Activated T-helper 17 cell treated with anti-CD3 and anti-CD28 coated beads, Interleukin-2, amount 50 U/mL, for 72 hours (primary cell): Measurements from ENCODE around the gene ERICH6B. TPM values are rescaled to one million over a fixed set of nuclear protein-coding genes. Genes with fewer than 3 reads are reported as not detected.
A peak's percentile ranks its signal among the peaks of the same experiment; 100 is the strongest.

ENCODE experiments used
- ATAC-seq: fragments of 150-1000 bp; cut with Tn5 transposase; replicated peaks from 2 replicates; pipeline ENCODE4 v1.10.0; 2021; ENCODE audit warnings: mild to moderate bottlenecking, moderate library complexity
- H3K27ac Mint-ChIP-seq: one replicate; pipeline ENCODE4 v1.8.0; 2022; ENCODE audit warnings: mixed read lengths
- H3K27me3 Mint-ChIP-seq: one replicate; pipeline ENCODE4 v1.8.0; 2022; ENCODE audit warnings: mixed read lengths
- H3K36me3 Mint-ChIP-seq: one replicate; pipeline ENCODE4 v1.8.0; 2022; ENCODE audit warnings: low read depth, mild to moderate bottlenecking, mixed read lengths
- H3K4me1 Mint-ChIP-seq: one replicate; pipeline ENCODE4 v1.8.0; 2022; ENCODE audit warnings: mixed read lengths
- H3K4me3 Mint-ChIP-seq: one replicate; pipeline ENCODE4 v1.8.0; 2022; ENCODE audit warnings: mild to moderate bottlenecking, mixed read lengths
- H3K9me3 Mint-ChIP-seq: one replicate; pipeline ENCODE4 v1.8.0; 2022; ENCODE audit warnings: mixed read lengths
- total RNA-seq, 2 donors: library from RNA; stranded (reverse); gene quantifications; one replicate each; pipeline ENCODE4 v1.2.3, GENCODE V29; 2022

ERICH6B gene
- total RNA-seq, 2 donors from 2014 or later = not detected

DNA sequence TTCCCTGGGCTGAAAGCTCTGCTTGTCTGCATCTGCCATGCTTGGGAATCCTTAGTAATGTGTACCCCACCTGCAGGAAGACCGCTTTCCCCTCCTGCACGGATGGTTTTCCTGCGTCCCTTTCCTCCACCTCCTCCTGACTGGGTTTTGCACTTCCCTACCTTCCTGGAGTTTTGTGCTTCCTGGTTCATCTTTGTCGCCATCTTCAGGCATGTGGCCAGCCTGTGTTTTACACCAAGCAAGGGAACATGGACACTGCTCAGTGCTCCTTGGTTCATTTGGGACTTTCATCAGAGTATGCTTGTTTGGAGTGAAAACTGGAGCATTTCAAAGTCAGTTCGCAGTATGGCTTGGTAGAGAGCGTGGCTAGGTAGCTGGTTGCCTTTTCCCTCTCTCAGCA lies 30.7 kb downstream of the ERICH6B start:
- Mint-ChIP-seq H3K4me3 (no peak overlapping the region), H3K9me3 (no peaks in the 10 kb centered on the region), H3K27ac (no peak overlapping the region), H3K36me3 (no peaks in the 10 kb centered on the region), H3K4me1 (no peaks in the 10 kb centered on the region), H3K27me3 (peaks cover 7% of the 10 kb centered on the region)
- no peak for ATAC-seq

DNA sequence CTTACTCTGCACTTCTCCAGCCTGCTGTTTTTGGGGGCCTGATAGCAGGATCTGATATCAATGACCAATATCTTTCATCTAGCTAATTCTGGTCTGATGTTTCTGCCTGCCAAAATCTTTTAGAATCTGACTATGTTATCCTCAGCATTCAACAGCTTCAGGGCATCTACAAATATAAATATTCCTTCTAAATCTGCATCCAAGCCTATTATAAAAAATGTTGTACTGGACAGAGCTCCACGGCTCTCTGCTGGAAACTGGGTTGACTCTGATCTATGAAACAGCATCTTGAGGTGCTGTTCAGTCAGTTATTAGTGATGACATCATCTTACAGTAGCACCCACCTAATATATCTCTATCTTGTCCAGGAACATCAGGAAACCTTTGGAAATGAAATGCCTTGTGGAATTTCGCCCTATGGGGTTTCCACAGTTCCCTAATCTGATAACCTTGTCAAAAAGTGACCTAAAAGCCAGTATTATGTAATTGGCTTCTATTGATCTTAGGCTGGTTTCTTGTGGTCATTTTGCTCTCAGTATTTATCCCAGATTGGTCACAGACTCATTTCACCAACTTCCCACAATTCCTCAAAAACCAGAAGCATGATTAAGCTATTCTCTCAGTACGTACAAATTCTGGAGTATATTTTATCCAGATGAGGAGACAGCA lies 33.0 kb downstream of the ERICH6B start:
- Mint-ChIP-seq H3K4me1 (no peaks in the 10 kb centered on the region), H3K36me3 (no peaks in the 10 kb centered on the region), H3K27ac (no peak overlapping the region), H3K27me3 (peaks cover 17% of the 10 kb centered on the region), H3K4me3 (no peak overlapping the region), H3K9me3 (no peaks in the 10 kb centered on the region)
- ATAC-seq = no peak

DNA sequence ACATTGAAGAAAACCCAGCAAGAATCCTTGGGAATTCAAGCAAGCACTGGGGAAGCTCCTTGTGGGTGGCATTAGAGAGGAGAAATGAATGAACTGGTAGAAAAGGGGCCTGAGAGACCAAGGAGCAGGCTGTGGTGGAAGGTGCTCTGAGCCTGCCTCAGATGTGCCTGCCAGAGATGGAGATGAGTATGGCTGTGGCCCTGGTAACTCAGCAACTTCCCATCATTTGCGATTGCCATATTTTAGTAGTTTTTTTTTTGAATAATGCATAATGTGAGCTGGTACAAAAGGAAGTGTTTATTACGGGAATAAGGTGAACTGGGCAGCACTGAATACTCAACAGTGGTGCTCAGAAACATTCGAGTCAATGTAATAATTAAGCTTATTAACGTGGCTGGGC lies 39.1 kb downstream of the ERICH6B start:
- no peaks in the 10 kb centered on the region for H3K9me3 Mint-ChIP-seq
- ATAC-seq = no peak
- H3K4me3 Mint-ChIP-seq = no peak overlapping the region
- peaks cover 23% of the 10 kb centered on the region for H3K27me3 Mint-ChIP-seq
- H3K4me1 Mint-ChIP-seq = no peaks in the 10 kb centered on the region
- H3K27ac Mint-ChIP-seq = no peak overlapping the region
- no peaks in the 10 kb centered on the region for H3K36me3 Mint-ChIP-seq

DNA sequence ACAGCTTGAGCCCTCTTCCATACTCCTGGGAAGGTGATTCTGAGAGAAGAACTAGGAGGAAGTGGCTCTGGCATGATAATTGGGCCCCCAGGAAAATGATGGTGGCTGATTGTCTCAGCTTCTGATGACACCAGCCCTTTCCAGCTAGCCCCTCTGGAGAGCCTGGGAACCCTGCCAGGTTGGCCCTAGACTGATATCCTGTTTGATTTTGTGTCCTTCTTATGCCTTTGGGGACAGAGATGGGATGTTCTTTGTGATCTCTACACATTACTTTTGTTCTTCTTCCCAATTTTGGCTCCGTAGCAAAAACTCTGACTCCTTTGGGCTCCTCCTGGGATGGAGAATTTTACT lies 39.7 kb downstream of the ERICH6B start:
- H3K9me3 Mint-ChIP-seq = no peaks in the 10 kb centered on the region
- no peaks in the 10 kb centered on the region for H3K4me1 Mint-ChIP-seq
- no peak for ATAC-seq
- peaks cover 28% of the 10 kb centered on the region for H3K27me3 Mint-ChIP-seq
- H3K36me3 Mint-ChIP-seq = no peaks in the 10 kb centered on the region
- H3K4me3 Mint-ChIP-seq = no peak overlapping the region
- no peak overlapping the region for H3K27ac Mint-ChIP-seq

DNA sequence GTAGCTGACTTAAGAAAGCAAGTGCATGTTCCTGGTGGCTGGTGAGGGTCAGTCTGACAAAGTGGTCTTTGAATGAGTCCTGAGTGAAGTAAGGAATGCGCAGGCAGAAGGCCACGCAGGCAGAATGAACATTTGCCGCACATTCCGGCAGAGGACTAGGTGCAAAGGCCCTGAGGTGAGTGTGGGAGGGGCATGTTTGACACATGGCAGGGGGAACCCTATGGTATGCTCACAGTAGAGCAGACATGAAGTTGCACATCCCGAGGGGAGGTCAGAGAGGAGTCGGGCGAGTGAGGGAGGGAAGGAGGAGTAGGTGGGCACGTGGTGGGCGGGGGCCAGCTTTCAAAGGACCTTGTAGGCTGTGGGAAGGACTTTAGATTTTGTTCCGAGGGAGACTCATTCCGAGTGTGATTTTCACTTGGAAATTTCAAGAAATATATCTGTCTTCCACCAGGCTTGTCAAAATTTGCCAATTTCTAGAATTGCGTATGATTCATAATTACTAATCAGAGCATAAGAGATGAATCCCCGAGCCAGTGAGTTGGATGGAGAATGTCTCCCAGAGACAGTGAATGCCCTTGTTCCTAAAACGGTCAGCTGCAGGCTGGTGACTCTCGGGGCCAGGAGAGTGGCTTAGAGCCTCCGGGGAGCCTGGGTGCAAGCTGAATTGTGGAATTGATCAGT lies 40.3 kb downstream of the ERICH6B start:
- H3K4me3 Mint-ChIP-seq = no peak overlapping the region
- H3K27me3 Mint-ChIP-seq = peaks cover 28% of the 10 kb centered on the region
- H3K27ac Mint-ChIP-seq = no peak overlapping the region
- ATAC-seq = no peak
- no peaks in the 10 kb centered on the region for H3K4me1 Mint-ChIP-seq
- H3K36me3 Mint-ChIP-seq = no peaks in the 10 kb centered on the region
- no peaks in the 10 kb centered on the region for H3K9me3 Mint-ChIP-seq

DNA sequence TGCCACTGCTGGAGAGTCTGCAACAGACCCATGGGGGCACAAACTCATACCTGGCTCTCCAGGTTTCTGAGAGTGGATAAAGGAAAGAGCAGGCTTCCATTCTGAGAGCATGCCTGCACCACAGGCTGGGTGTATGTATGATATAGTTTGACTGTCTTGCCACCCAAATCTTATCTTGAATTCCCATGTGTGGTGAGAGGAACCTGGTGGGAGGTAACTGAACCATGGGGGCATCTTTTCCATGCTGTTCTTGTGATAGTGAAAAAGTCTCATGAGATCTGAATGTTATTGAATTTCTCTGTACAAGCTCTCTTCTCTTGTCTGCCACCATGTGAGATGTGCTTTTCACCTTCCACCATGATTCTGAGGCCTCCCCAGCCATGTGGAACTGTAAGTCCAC lies 50.2 kb downstream of the ERICH6B start:
- no peak for ATAC-seq
- H3K4me3 Mint-ChIP-seq = no peak overlapping the region
- no peak overlapping the region for H3K27ac Mint-ChIP-seq
- H3K4me1 Mint-ChIP-seq = no peaks in the 10 kb centered on the region
- no peaks in the 10 kb centered on the region for H3K9me3 Mint-ChIP-seq
- H3K27me3 Mint-ChIP-seq = peaks cover 3% of the 10 kb centered on the region
- H3K36me3 Mint-ChIP-seq = no peaks in the 10 kb centered on the region

DNA sequence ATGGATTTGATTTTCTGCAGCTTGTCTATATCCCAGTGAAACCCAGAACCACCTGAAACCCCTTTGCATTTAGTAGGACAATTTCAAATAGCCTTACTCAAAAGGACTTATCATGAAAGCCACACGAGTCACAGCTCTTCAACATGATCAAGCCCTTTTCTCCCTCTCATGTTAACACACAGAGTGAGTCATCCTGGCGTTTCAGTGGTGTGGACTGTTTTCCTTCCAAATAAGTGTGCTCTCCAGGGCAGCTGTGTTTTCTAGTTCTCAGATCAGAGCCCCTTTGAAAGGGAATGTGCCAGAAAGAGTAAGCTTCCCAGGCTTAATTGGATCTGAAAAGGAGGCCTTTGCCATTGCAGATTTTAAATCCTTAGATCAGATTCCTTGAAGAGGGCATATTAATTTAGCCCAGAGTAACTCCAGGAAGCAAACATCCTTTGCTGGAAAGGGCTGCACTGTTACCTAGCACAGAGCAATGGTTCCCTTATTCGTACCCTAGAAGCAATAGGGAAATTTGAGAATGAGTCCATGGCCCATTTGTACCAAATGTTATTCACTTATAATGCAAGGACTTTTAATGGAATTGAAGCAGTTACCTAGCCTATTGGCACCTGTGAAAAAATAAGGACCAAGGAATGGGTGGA lies 51.3 kb downstream of the ERICH6B start:
- no peaks in the 10 kb centered on the region for H3K9me3 Mint-ChIP-seq
- H3K36me3 Mint-ChIP-seq = no peaks in the 10 kb centered on the region
- no peaks in the 10 kb centered on the region for H3K4me1 Mint-ChIP-seq
- peak; percentile 58 for ATAC-seq
- no peak overlapping the region for H3K27ac Mint-ChIP-seq
- H3K4me3 Mint-ChIP-seq = no peak overlapping the region
- H3K27me3 Mint-ChIP-seq = peaks cover 3% of the 10 kb centered on the region

DNA sequence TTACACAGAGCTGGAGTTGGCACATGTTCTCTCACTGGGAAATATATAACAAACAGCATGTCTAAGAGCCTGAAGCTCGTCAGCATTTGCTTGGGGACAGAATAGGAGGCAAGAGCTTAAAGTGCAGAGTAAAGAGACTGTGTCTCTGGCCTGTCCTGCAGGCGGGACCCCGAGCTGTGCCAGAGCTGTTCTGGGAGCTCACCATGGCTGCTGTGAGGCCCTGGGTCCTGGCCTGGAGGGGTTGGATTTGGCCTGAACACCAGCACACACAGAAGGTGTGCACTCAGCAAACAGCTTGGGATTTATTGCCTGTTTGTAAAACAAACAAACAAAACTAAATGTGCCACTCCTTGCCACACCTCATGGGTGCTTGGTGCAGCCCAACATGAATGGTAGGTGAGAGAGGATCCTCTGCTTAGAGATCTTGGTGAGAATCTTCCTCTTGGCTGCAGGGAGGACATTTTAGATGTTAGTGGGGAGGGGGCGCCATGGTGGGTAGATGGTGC lies 60.9 kb downstream of the ERICH6B start:
- no peaks in the 10 kb centered on the region for H3K4me1 Mint-ChIP-seq
- no peaks in the 10 kb centered on the region for H3K27me3 Mint-ChIP-seq
- no peaks in the 10 kb centered on the region for H3K9me3 Mint-ChIP-seq
- no peak for ATAC-seq
- no peaks in the 10 kb centered on the region for H3K36me3 Mint-ChIP-seq
- no peak overlapping the region for H3K27ac Mint-ChIP-seq
- no peak overlapping the region for H3K4me3 Mint-ChIP-seq

DNA sequence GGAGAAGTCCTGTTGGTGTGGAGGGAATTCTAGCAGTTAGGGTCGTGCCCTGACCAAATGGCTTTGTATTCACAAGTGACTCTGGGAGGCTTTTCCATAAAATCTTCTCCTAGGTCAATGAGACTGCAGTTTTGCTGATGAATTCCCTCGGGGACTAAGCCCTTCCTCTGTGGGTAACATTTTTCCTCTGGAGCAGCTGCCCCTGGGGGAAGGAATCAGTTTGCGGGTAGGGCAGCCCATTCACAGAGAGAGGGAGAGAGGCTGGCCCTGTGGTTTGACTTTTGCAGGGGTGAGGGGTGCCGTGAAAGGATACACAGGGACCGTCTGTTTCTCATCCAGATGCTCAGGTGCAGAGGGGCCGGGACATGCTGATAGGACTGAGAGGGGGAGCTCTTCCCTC lies 67.3 kb downstream of the ERICH6B start:
- no peaks in the 10 kb centered on the region for H3K36me3 Mint-ChIP-seq
- no peak overlapping the region for H3K4me3 Mint-ChIP-seq
- no peak for ATAC-seq
- no peaks in the 10 kb centered on the region for H3K27me3 Mint-ChIP-seq
- no peaks in the 10 kb centered on the region for H3K9me3 Mint-ChIP-seq
- H3K4me1 Mint-ChIP-seq = no peaks in the 10 kb centered on the region
- H3K27ac Mint-ChIP-seq = no peak overlapping the region

DNA sequence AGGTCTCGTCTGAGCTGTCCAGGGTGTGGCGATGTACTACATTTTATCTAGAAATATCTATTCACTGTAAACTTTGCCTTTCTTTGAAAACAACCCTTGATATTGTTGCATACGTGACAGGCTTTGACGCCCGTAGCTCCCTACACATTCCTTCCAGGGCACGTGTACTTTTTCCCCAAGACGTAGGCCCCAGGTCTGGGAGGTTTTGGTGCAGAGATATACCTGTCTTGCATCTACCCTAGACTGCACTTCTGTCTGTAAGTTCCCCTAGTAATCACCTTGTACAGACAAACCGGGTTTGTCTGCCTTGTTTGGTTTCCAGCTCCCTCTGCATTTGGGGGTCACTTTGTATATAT lies 69.2 kb downstream of the ERICH6B start:
- H3K4me1 Mint-ChIP-seq = no peaks in the 10 kb centered on the region
- no peaks in the 10 kb centered on the region for H3K36me3 Mint-ChIP-seq

DNA sequence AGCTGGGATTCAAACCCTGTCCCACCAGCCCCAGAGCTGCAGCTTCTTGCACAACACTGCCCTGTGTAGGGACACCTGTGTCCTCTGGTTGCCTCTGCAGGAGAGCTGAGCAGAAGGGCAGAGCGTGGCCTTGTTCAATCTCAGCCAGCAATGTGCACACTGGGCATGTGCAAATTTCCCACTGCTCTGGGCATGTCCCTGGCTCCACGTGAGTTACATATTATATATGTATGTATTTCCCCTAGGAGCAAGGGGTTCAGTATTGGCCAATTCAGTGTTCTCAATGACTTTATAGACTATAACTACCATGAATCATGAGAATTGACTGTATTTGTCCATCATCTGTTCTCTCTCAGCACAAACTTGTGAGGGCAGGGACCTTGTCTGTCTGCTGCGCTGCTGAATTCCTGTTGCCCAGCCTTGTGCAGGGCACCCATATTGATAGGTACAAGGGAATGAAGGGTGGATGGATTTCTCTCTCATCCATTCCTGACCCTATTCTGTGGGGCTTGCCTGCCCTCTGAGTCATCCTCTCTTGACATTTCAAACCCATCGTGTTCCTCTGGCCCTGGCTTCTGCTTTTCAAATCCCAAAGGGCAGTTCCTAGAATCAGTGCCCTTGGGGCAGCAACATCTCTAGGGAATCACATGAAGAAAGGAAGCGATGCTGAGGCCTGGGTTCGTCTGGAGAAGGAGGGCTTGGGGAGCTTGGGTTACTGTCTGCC lies 69.7 kb downstream of the ERICH6B start:
- ATAC-seq = no peak
- H3K4me1 Mint-ChIP-seq = no peaks in the 10 kb centered on the region
- H3K36me3 Mint-ChIP-seq = no peaks in the 10 kb centered on the region
- no peaks in the 10 kb centered on the region for H3K27me3 Mint-ChIP-seq
- H3K27ac Mint-ChIP-seq = no peak overlapping the region
- H3K9me3 Mint-ChIP-seq = no peaks in the 10 kb centered on the region
- H3K4me3 Mint-ChIP-seq = no peak overlapping the region

More for the DNA sequence above, 69.2 kb downstream of the ERICH6B start:
- H3K27ac Mint-ChIP-seq = no peak overlapping the region
- no peak overlapping the region for H3K4me3 Mint-ChIP-seq
- ATAC-seq = no peak
- H3K9me3 Mint-ChIP-seq = no peaks in the 10 kb centered on the region
- H3K27me3 Mint-ChIP-seq = no peaks in the 10 kb centered on the region

DNA sequence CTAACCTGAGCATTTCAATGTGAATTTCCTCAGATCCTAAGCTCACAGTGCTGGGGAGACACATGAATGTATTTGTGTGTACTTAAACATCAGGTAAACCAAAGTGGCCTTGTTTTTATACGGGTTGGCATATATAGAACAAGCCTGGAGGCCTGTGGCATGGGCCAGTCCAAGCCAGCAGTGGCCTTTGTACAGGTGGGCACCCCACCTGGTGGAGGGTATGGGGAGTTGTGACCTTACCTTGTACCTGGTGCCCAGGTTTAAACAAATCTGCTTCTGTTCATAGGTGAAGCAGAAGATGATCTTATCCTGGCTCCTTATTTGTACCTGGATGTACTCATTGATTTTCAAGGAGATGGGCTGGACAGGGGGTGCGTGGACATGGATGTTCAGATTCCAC lies 71.0 kb downstream of the ERICH6B start:
- no peaks in the 10 kb centered on the region for H3K9me3 Mint-ChIP-seq
- H3K4me3 Mint-ChIP-seq = no peak overlapping the region
- no peaks in the 10 kb centered on the region for H3K36me3 Mint-ChIP-seq
- no peaks in the 10 kb centered on the region for H3K27me3 Mint-ChIP-seq
- no peak for ATAC-seq
- H3K4me1 Mint-ChIP-seq = no peaks in the 10 kb centered on the region
- no peak overlapping the region for H3K27ac Mint-ChIP-seq

DNA sequence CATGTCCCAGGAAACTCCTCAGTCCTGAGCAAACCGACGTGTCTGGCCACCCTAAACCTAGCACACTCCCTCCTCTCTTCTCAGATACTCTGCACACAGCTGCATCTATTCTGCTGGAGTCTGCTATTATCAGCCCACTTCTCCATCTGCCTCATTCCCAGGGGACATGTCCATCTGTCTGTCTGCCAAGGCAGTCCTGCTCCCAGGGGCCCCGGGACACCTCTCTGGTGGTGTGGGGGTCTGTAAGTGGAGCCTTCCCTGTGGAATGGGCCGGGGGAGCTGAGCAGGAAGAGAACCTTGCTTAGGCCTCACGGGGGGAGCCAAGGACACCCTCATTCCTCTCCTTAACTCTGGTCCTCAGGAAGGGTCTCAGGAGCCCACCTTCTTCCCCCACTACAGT lies 72.7 kb downstream of the ERICH6B start:
- Mint-ChIP-seq H3K4me1 (peaks cover 4% of the 10 kb centered on the region), H3K27me3 (no peaks in the 10 kb centered on the region), H3K36me3 (no peaks in the 10 kb centered on the region), H3K27ac (peak overlapping the region; percentile 36), H3K9me3 (no peaks in the 10 kb centered on the region), H3K4me3 (no peak overlapping the region)
- no peak for ATAC-seq

DNA sequence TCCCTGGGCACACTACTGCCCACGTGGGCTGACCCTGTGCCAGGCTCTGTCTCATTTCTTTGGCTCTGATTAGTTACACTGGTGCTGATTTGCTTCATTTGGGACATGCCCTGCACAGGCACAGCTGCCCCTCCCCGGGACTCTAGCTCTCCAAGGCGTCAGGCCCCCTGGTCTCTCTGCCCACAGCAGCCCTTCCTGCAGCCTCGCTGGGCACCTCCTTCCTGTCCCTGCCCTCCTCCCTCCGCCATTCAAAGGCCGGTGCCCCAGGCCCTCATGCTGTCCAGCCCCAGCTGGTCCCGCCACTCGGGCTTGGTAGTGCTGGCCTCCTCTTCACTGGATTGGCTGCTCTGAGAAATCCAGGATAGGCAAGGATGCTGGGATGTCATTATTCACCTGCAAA lies 73.1 kb downstream of the ERICH6B start:
- Mint-ChIP-seq H3K27me3 (no peaks in the 10 kb centered on the region), H3K4me1 (peaks cover 4% of the 10 kb centered on the region), H3K9me3 (no peaks in the 10 kb centered on the region), H3K4me3 (no peak overlapping the region), H3K27ac (no peak overlapping the region), H3K36me3 (peaks cover 4% of the 10 kb centered on the region)
- no peak for ATAC-seq

DNA sequence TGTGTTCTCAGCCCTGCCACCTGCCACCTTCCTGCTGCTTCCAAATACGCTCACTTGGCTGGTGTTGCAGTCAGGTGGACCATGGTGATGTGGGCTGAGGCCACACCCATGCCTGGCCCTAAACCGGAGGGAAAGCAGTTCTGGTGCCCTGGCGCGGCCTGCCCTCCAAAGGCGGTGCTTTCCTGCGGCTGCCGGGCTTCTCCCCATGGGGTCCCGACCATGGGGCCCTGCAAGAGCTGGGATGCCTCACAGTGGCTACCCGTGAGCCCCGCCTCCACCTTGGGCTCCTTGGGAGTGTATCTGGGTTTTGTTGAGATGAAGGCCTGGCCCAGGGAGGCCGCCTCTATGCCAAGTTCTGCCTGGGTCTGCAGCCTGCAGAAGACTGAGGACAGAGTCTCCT lies 73.7 kb downstream of the ERICH6B start:
- no peak for ATAC-seq
- peaks cover 4% of the 10 kb centered on the region for H3K4me1 Mint-ChIP-seq

More for the DNA sequence above, 73.7 kb downstream of the ERICH6B start:
- Mint-ChIP-seq H3K4me3 (no peak overlapping the region), H3K36me3 (peaks cover 10% of the 10 kb centered on the region), H3K9me3 (no peaks in the 10 kb centered on the region), H3K27me3 (no peaks in the 10 kb centered on the region), H3K27ac (no peak overlapping the region)
